Neural cell (in vitro differentiated cells): Measurements from ENCODE around the gene EDIL3. TPM values are rescaled to one million over a fixed set of nuclear protein-coding genes. Genes with fewer than 3 reads are reported as not detected.

Experiments
- H2AFZ ChIP-seq: fragments of 200-600, 300-800 bp; sonication (generic), shearing (Covaris generic); 2 replicates; pipeline ENCODE4 v1.6.0; 2014; ENCODE audit warnings: low read depth, mild to moderate bottlenecking, antibody characterized with exemption, low read length, moderate library complexity
- H3F3A ChIP-seq: fragments of 200-600 bp; shearing (Covaris generic); 2 replicates; pipeline ENCODE4 v1.6.1; 2016; ENCODE audit warnings: mild to moderate bottlenecking, moderate library complexity, mixed read lengths, antibody characterized with exemption, low read length; ENCODE audit not compliant: insufficient read depth, poor library complexity, severe bottlenecking
- H3K27ac ChIP-seq: fragments of 200-600, 300-800 bp; sonication (generic), shearing (Covaris generic); 2 replicates; pipeline ENCODE4 v1.5.1; 2014; ENCODE audit warnings: mild to moderate bottlenecking, low read length, moderate library complexity
- H3K27me3 ChIP-seq: fragments of 300-800, 200-600 bp; sonication (generic), shearing (Covaris generic); 2 replicates; pipeline ENCODE4 v1.6.0; 2014; ENCODE audit warnings: mild to moderate bottlenecking, low read depth, low read length, moderate library complexity; ENCODE audit not compliant: insufficient read depth
- H3K36me3 ChIP-seq: fragments of 300-800, 200-600 bp; sonication (generic), shearing (Covaris generic); 2 replicates; pipeline ENCODE4 v1.5.1; 2014; ENCODE audit warnings: mild to moderate bottlenecking, antibody characterized with exemption, low read length, moderate library complexity; ENCODE audit not compliant: insufficient read depth
- H3K4me2 ChIP-seq: fragments of 300-800, 200-600 bp; sonication (generic), shearing (Covaris generic); 2 replicates; pipeline ENCODE4 v1.6.0; 2014; ENCODE audit warnings: mild to moderate bottlenecking, low read length
- H3K4me3 ChIP-seq: fragments of 300-800, 200-600 bp; sonication (generic), shearing (Covaris generic); 2 replicates; pipeline ENCODE4 v1.5.1; 2014; ENCODE audit warnings: mild to moderate bottlenecking, low read length, moderate library complexity
- H3K79me2 ChIP-seq: fragments of 200-600 bp; shearing (Covaris generic); replicated peaks from 2 replicates; pipeline ENCODE4 v1.6.0; 2014; ENCODE audit warnings: mild to moderate bottlenecking, low read length, moderate library complexity; ENCODE audit not compliant: insufficient read depth
- H3K9ac ChIP-seq: fragments of 300-800, 200-600 bp; sonication (generic), shearing (Covaris generic); 2 replicates; pipeline ENCODE4 v1.6.1; 2016; ENCODE audit warnings: mild to moderate bottlenecking, low read length, mixed read lengths
- H3K9me2 ChIP-seq: fragments of 200-600 bp; shearing (Covaris generic); 2 replicates; pipeline ENCODE4 v1.6.1; 2016; ENCODE audit warnings: mild to moderate bottlenecking, low read length, mixed read lengths; ENCODE audit not compliant: insufficient read depth
- H3K9me3 ChIP-seq: fragments of 200-600, 300-800 bp; sonication (generic), shearing (Covaris generic); 2 replicates; pipeline ENCODE4 v1.6.1; 2016; ENCODE audit warnings: mild to moderate bottlenecking, mixed run types, low read length, moderate library complexity, mixed read lengths
- H4K20me1 ChIP-seq: fragments of 200-600 bp; shearing (Covaris generic); 2 replicates; pipeline ENCODE4 v1.6.1; 2016; ENCODE audit warnings: mild to moderate bottlenecking, mixed run types; ENCODE audit not compliant: insufficient read depth
- CTCF ChIP-seq: fragments of 450-650 bp; IDR thresholded peaks from 2 replicates; pipeline ENCODE4 v1.5.1; 2014; ENCODE audit warnings: antibody characterized with exemption, mild to moderate bottlenecking, moderate library complexity; ENCODE audit not compliant: poor library complexity, severe bottlenecking
- EP300 ChIP-seq: fragments of 450-650 bp; conservative IDR thresholded peaks from 2 replicates; pipeline ENCODE4 v1.6.1; 2014; ENCODE audit warnings: antibody characterized with exemption, mild to moderate bottlenecking, moderate library complexity; ENCODE audit not compliant: poor library complexity, severe bottlenecking
- EZH2 ChIP-seq: fragments of 200-600, 300-800 bp; shearing (Covaris generic), sonication (generic); IDR thresholded peaks from 2 replicates; pipeline ENCODE4 v1.6.1; 2014; ENCODE audit warnings: antibody characterized with exemption, low read length, borderline replicate concordance, mild to moderate bottlenecking; ENCODE audit not compliant: insufficient read depth, poor library complexity, severe bottlenecking
- MXI1 ChIP-seq: fragments of 450-650 bp; conservative IDR thresholded peaks from 2 replicates; pipeline ENCODE4 v1.6.1; 2014; ENCODE audit warnings: antibody characterized with exemption, mild to moderate bottlenecking; ENCODE audit not compliant: poor library complexity, severe bottlenecking
- POLR2AphosphoS5 ChIP-seq: IDR thresholded peaks from 2 replicates; pipeline ENCODE4 v1.6.1; 2012
- RAD21 ChIP-seq: fragments of 450-650 bp; conservative IDR thresholded peaks from 2 replicates; pipeline ENCODE4 v1.6.1; 2014; ENCODE audit warnings: antibody characterized with exemption, mild to moderate bottlenecking, moderate library complexity
- REST ChIP-seq: IDR thresholded peaks from 2 replicates; pipeline ENCODE4 v1.6.1; 2012; ENCODE audit warnings: borderline replicate concordance
- SMC3 ChIP-seq: fragments of 450-650 bp; conservative IDR thresholded peaks from 2 replicates; pipeline ENCODE4 v1.6.1; 2014; ENCODE audit warnings: antibody characterized with exemption, mild to moderate bottlenecking, moderate library complexity; ENCODE audit not compliant: poor library complexity
- TAF1 ChIP-seq: IDR thresholded peaks from 2 replicates; pipeline ENCODE4 v1.6.1; 2012; ENCODE audit warnings: low read depth
- polyA plus RNA-seq: library from polyadenylated mRNA; depleted of rRNA; stranded (reverse); fragments of >200 nt; gene quantifications from 2 replicates; pipeline ENCODE4 v1.2.3, GENCODE V29; 2014

The EDIL3 gene
- polyA plus RNA-seq, 1 donor from 2014 or later = 6.1 TPM

- no peaks in the 10 kb centered on the region for H3K79me2 ChIP-seq
- no peaks in the 10 kb centered on the region for H3K9me2 ChIP-seq
- TF ChIP-seq TAF1 (no peak), RAD21 (no peak), SMC3 (no peak), EP300 (no peak), EZH2 (no peak), MXI1 (no peak), POLR2AphosphoS5 (no peak), CTCF (no peak), REST (no peak)
- H3K4me3 ChIP-seq = no peak overlapping the region
- no peaks in the 10 kb centered on the region for H3F3A ChIP-seq
- H3K9ac ChIP-seq = no peak overlapping the region
- H3K27me3 ChIP-seq = no peaks in the 10 kb centered on the region
- no peak overlapping the region for H2AFZ ChIP-seq
- H3K4me2 ChIP-seq = no peak overlapping the region
- H3K9me3 ChIP-seq = no peaks in the 10 kb centered on the region
- H4K20me1 ChIP-seq = no peaks in the 10 kb centered on the region
- no peak overlapping the region for H3K27ac ChIP-seq
- no peaks in the 10 kb centered on the region for H3K36me3 ChIP-seq
Observed at GRCh38 chr5:84304599-84304998, 80.1 kb downstream of the EDIL3 start.

DNA sequence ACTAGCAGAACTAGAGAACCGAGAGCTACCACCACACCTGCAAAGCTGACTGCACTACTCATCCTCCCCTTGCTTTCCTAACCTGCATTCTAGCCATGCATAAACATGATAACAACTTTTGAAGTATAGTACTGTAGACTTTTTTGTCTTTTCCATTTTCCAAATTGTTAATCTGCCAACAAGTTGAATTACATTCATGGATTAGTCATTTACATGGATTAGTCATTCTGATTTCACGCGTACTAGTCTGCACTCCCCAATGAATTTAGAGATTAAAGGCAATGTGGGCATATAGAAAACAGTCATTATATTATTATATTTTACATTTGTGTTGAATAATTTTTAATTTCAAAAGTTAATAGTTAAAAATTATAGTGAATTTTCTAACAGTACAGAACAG is 81.4 kb downstream of the EDIL3 start:
- Histone ChIP-seq H3K27ac (no peak overlapping the region), H2AFZ (no peak overlapping the region), H4K20me1 (no peaks in the 10 kb centered on the region), H3K9me3 (no peaks in the 10 kb centered on the region), H3K9ac (no peak overlapping the region), H3F3A (no peaks in the 10 kb centered on the region), H3K9me2 (no peaks in the 10 kb centered on the region), H3K4me3 (no peak overlapping the region), H3K79me2 (no peaks in the 10 kb centered on the region), H3K36me3 (no peaks in the 10 kb centered on the region), H3K27me3 (no peaks in the 10 kb centered on the region), H3K4me2 (no peak overlapping the region)
- TF ChIP-seq CTCF = no peak
- TF ChIP-seq MXI1 = no peak
- no peak for TF ChIP-seq EP300
- no peak for TF ChIP-seq SMC3
- TF ChIP-seq EZH2 = no peak
- TF ChIP-seq RAD21 = no peak
- no peak for TF ChIP-seq TAF1
- no peak for TF ChIP-seq POLR2AphosphoS5
- TF ChIP-seq REST = no peak
